Measurements from ENCODE around the gene ACER3.
"Not testable (repeated sequence)": the region's sequence is repeated elsewhere in the genome, so short reads cannot be mapped to it uniquely, and the experiment has no call there.

The ACER3 gene

DNA sequence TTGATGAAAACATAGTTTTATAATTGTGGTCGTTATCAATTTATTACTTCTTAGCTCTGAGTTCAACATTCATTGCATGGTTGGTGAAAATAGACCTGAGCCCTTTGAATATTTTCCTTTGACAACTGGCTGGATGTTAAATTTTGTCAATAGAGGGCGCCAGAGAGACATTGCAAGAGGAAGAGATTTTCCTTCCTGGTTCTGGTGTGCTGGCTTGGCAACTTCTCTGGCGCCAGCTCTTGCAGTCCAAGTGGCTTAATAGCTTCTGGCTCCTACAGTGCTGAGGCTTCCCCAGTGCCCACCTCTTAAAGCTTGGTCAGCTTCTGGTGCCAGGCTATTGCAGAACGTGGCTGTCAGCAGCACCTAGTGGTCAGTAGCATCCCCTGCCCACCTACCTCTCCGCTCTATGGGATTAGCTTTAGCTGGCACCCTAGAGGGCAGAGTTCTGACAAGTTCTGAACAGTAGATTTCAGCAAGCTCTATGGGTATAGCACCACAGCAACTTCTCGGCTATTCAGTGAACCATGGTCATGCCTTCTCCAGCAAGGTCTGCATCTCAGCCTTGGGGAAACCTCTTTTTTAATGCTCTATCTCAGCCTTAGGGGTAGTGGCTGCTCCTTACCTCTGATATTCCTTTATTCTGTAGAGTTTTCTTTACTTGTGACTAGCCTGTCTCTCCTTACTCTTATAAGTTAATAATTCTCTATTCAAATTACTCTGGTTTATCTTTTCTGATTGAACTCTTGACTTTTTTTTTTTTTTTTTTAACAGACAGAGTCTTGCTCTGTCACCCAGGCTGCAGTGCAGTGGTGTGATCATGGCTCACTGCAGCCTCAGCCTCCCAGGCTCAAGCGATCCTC, 59.4 kb downstream of the ACER3 start:
- DNase-seq (ENCODE audit: low read depth), result peak; percentile 87

DNA sequence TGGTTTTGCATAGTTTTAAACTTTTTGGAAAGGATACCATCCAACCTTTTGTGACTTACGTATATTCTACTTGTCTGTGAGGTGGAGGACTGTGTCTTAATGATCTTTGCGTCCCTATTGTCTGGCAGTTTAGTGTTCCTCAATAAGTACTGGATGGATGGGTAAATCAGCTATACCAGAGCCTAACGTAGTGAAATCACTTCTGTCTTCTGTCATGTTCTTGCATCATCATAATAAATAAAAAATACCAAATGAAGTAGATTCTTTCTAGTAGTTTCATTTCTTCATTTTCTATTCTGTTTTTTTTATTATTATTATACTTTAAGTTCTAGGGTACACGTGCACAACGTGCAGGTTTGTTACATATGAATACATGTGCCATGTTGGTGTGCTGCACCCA, 66.4 kb downstream of the ACER3 start:
- DNase-seq (ENCODE audit: low read depth), result no peak

DNA sequence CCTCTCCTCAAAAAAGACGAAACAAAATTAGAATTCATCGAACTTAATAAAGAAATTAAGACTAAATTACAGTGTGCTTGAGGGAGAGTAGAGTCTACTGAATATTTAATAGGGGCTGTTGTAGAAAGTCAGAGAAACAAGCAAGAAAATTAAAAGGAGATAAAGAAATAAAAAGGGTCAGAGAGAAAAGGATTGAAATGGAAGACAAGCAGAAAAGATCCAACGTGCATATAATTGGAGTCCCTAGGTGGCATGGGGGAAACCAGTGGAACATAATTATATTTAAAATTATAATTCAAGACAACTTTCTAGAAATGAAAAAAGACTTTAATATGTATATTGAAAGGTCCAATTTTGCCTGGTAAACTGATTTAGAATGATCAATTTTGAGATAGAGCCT, 74.3 kb downstream of the ACER3 start:
- peak; percentile 5 for DNase-seq (ENCODE audit: low read depth)

DNA sequence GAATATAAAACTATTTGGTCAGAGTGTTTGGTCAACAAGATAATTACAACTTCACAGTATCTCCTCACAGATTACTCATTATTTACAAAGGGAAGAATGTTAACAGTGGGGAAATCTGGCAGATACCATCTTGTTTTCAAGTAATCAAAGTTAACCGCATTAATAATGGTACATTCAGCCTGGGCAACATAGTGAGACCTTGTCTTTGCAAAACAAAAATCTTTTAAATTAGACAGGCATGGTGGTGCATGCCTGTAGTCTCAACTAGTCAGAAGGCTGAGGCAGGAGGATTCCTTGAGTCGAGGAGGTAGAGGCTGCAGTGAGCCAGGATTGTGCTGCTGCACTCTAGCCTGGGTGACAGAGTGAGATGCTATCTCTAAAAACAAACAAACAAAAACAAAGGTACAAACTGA, 78.5 kb downstream of the ACER3 start:
- no peak for DNase-seq (ENCODE audit: low read depth)

DNA sequence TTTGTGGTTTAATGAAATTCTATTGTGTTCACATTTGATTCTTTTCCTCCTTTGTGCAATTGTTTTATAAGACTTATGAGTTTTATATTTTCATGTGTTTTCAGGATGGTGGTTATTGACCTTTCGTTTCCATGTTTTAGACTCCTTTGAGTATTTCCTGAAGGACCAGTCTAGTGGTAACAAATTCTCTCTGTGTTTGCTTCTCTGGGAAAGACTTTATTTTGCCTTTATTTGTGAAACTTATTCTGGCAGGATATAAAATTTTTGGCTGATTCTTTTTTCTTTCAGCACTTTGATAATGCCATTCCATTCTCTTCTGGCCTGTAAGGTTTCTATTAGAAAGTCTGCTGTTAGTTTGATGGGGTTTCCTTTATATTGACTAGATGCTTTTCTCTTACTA, 83.5 kb downstream of the ACER3 start:
- no peak for DNase-seq (ENCODE audit: low read depth)

DNA sequence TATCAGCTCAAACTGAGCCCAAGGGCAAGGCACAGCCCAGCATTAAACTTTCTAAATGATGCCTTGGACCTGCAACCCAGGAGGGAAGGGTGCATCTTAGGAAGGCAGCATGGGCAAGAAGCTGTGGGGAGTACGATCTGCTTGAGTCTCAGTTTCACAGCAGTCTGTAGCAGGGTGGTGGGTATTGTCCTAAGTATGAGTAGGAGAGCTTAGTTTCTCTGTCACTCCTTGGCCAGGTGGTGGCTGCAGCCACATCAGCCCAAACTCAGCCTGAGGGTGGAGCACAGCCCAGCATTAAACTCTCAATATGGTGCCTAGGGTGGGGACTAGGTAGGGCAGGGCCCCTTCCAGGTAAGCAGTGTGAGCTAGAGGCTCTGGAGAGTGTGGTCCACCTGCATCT, 85.5 kb downstream of the ACER3 start:
- no peak for DNase-seq (ENCODE audit: low read depth)

DNA sequence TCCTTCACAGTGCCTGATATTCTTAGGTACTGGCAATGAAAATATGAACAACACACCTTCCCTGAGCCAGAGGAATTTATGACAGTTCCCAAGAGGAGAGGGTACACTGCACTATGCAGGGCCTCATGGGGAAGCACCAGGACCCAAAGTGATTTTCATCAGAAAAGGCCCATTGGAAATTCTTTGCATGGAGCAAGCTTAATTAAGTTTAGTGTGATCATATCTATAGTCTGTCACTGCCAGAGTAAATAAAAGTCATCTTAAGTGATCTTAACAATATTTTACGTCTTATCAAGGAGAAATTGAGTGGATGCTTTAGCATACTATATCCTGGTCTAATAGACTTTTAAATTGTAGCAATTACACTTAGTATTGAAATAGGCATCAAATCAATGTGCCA, 86.5 kb downstream of the ACER3 start:
- DNase-seq (ENCODE audit: low read depth), result no peak

DNA sequence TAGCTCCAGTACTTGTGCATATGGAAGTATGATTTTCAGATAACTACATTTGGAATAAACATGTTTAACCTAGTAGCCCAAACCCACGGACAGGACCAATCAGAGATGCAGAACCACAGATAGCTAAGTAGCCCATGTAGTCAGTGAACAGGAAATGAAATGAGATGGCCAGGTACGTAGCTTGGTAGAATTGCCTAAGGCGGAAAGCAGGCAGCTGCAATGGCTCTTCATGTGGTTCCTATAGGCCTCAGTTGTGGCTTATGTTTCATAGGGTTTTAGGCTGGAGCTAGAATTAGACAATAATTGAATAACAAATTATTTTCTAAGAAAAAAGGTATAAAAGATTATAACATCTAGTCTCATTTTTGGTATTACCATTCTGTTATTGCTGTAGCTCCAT, 87.1 kb downstream of the ACER3 start:
- DNase-seq (ENCODE audit: low read depth), result no peak

DNA sequence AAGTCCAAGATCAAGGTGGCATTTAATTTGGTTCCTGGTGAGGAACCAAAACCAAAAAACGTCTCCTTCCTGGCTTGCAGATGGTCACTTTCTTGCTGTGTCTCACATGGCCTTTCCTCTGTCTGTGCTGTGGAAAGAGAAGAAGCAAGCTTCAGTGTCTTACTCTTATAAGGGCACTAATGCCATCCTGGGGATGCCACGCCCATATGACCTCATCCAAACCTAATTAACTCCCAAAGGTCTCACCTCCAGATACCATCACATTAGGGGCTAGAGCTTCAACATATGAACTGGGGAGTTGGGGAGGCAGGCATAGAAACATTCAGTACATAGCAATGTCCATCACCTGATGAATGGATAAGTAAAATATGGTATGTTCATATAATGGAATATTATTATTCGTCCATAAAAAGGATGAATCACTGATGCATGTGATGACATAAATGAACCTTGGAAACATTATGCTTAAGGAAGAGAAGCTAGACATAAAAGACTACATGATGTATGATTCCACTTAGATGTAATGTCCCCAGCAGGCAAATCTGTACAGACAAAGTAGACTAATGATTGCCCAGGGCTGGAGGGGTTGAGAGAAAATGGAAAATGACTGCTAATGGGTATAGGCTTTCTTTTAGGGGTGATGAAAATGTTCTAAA, 94.9 kb downstream of the ACER3 start:
- no peak for DNase-seq (ENCODE audit: low read depth)

DNA sequence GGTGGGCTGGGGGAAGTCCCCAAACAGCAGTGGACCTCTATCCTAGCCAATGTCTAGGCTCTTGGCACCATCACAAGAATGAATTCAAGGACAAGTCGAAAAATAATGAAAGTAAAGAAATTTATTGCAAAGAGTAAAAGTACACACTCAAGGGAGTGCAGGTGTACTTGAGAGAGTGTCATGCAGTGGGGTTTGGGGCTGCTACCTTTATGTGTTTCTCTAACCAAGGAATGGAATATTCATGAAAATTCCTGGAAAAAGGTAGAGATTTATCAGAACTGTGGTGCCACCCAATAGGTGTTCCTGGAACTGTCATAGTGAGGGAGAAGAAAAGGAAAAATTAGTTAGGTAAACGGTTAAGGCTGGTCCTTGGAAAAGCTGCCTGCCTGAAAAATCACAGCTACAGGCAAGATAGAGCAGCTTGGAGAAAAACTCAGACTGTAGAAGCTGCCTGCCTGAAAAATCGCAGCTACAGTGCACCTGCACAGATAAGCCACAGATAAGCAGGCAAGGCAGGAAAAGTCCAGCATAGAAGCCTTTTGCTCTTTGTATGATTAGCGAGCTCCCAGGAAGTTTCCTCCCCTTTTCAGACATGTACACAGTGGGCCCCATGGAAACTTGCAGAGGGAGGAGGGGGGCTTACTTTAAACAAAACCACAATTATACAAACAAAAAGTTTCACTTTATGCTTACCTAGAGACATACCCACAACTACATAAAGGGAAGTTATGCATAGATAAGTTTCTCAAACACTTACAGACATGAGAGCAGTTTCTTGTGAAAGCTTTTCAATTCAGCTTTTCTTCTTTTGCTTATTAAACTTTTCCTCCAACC, 102.1 kb downstream of the ACER3 start:
- DNase-seq (ENCODE audit: low read depth), result no peak

DNA sequence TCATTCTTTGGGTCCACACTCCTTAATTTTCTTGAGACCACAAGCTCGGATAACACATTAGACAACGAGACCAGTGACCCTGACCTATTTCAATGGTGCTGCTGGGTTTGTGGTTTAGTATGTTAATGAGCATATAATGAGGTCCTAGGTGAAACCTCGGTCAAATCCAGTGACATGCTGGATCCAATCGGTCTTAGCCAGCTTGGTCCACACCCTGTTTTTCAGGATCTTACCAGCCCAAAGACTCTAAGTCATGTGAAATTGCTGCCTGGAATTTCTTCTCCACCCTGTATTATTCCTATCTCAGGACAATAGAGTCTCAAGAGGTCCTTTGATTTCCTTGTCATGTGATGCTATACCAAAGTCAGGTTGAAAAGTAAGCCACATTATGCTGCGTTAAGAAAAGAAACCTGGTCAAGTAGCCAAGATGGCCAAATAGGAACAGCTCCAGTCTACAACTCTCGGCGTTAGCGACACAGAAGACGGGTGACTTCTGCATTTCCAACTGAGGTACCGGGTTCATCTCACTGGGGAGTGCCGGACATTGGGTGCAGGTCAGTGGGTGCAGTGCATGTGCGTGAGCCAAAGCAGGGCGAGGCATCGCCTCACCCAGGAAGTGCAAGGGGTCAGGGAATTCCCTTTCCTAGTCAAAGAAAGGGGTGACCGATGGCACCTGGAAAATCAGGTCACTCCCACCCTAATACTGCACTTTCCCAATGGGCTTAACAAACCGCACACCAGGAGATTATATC, 102.9 kb downstream of the ACER3 start:
- DNase-seq (ENCODE audit: low read depth), result not testable (repeated sequence)

DNA sequence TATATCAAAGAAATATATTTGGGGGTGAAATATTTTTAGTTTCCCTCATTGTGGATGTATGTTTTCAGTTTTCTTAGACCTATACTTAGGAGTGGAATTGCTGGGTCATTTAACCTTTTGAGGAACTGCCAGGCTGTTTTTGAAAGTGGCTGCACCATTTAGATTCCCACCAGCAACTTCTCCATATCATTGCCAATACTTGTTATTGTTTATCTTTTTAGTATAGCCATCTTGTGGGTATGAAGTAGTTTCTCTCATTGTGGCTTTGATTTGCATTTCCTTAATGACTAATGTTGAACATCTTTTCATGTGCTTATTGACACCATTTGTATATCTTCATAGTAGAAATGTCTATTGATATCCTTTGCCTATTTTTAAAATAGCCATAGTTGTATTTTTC, 111.3 kb downstream of the ACER3 start:
- no peak for DNase-seq (ENCODE audit: low read depth)

DNA sequence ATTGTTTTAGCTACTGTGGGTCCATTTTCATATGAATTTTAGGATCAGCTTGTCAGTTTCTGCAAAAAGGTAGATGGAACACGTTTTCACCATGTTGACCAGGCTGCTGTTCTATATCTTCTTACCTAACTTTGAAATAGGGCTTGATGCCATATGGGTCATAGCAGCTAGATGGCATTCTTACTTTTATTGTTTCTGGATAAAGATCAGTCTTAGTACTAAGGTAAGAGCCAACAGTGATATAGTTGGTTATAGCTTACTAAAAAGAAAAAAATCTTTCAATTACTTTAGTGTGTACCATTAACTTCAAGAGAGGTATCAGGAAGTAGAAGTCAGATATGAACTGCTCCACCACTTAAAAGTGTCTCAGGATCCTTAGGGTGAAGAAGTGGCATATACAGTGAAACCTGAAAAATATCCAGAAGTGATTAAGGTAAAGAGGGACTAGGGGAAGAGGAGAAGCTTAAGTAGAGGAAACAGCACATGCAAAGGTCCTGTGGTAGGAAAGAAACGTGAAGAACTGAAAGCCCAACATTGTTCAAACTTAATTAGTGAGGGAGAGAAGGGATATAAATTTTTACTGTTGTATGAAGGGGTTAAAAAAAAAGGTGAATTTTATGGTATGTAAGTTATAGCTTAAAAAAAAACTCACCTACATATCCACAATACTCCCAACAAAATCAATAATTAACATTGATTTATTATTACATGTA, 113.6 kb downstream of the ACER3 start:
- no peak for DNase-seq (ENCODE audit: low read depth)

DNA sequence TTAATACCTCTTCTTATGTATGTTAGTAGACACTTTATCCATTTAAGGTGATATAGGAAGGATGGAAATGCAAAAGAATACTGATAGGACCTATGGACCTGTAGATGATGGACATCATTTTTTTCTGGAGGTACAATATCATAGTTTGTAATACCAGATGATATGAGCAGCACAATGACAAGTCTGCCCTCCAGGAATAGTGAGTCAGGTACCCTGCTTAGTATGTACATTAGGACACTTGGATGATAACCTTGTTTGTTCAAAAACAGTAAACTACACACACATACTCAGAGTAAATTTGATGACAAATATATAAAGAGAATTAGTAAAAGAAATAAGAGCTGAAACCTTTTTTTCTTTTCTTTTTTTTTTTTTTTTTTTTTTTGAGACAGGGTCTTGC, 114.8 kb downstream of the ACER3 start:
- no peak for DNase-seq (ENCODE audit: low read depth)

DNA sequence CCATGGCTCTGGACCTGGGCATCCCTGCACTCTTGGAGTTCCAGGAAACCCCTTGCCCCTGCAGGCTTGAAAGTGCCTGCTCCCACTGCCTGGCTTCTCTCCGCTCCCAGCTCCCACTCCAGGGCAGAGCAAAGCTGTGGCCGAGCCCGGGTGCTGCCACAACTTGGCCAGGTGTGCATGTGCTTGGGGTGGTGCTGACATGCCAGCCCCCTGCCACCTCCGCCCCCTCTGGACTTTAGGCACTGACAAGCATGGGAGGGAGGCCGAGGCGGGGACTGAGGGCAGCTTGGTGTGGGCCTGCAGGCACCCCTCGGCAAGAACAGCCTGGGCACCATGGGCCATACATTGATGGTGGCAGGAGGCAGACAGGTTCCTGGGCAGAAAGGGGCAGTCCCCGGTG, 117.1 kb downstream of the ACER3 start:
- no peak for DNase-seq (ENCODE audit: low read depth)

DNA sequence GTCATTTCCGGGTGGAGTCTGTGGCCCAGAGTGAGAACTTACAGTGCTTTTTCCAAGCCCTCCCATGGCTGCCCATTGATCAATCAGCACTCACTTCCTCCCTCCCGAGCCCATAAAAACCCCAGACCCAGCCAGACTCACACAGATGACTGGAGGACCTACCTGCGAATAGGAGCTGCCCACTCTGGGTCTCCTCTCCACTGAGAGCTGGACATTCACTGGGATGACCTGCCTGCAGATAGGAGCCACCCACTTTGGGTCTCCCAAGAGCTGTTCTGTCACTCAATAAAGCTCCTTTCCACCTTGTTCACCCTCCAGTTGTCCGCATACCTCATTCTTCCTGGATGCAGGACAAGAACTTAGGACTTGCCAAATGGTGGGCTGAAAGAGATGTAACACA, 117.5 kb downstream of the ACER3 start:
- no peak for DNase-seq (ENCODE audit: low read depth)

DNA sequence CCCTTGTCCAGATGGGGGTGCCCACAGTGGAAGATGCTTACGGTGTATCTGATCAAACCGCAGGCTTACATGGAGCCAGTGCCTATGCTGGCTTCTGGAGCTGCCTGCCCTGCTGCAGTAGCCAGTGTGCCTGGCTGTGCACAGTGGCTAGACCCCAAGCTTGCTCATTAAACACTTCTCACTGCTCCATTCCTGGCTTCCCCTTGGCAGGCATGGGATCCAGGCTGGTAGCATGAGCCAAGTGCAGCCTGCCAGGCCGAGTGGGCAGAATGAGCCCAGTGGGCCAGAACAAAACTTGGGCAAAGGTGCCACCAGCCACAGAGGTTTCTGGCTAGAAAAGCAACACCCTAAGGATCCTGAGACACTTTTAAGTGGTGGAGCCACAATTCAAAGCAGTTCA, 118.1 kb downstream of the ACER3 start:
- no peak for DNase-seq (ENCODE audit: low read depth)

DNA sequence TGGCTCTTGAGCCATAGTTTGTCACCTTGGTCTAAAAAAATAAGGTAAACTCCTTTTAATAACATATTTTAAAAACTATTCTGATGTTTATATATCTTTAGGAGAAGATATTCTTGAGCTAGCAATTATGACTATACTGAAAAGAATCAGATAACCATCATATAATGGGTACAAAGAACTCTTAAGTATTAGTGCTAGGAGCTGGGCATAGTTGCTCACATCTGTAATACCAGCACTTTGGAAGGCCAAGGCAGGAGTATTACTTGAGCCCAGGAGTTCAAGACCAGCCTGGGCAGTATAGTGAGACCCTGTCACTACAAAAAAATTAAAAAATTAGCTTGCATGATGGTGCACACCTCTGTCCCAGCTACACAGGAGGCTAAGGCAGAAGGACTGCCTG, 119.5 kb downstream of the ACER3 start:
- DNase-seq (ENCODE audit: low read depth), result no peak

DNA sequence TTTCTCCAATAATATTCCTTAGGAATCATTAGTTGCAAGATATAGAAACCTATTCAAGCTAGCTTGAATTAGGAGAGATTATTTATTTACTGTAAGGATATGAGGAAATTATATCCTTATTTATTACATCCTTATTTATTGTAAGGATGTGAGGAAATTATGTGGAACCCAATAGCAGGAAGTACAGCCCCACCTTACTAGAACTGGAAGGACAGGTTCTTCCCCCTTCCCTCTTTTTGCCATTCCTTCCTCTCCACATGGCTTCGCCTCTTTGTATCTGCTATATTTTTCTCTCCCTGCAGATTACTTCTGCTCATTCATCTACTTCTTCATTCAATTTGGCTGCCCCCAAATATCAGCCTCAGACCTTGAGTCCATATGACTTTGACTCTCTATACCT, 124.0 kb downstream of the ACER3 start:
- DNase-seq (ENCODE audit: low read depth), result no peak

DNA sequence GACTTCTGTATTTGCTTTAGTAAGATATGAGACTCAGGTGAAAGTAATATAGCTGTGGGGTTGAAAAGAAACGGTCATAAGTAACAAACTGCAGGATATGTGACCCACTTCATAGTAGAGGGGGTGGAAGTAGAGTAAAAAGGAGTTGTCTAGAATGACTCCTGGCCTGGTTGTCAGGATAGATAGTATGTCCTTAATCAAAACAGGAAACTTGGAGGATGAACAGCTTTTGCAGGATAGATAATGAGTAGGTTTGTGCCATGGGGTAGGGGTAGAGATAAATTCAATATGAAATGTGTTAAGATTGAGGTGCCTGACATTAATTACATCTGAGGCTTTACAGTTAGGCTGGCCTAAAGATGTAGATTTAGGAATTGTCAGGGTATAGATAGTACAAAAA, 126.5 kb downstream of the ACER3 start:
- DNase-seq (ENCODE audit: low read depth), result no peak

DNA sequence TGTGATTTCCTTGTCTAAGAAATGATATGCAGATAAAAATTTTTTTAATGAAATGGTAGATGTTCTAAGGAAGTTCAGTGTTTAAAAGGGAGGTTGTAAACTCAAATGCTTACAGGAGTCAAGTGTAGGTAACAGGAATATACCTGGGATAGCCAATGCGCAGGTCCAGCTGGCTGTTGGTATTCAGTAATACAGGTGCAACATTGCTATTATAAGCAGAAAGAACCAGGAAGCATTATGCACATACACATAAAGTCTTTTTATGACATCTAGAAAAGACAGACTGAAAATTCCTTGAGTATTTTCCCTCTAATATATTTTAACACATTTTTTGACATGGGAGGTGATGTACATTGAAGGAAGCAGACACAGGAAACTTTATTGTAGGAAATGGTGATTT, 129.9 kb downstream of the ACER3 start:
- DNase-seq (ENCODE audit: low read depth), result no peak
